SU-DHL-6 (cell line): ENCODE measurements around the gene LCOR.

ENCODE experiments used
- CTCF ChIP-seq: fragments of 200-600 bp; sonication (generic); IDR thresholded peaks from one replicate; pipeline ENCODE4 v1.5.1; 2017; ENCODE audit warnings: antibody characterized with exemption, mild to moderate bottlenecking, low read length, moderate library complexity; ENCODE audit not compliant: insufficient read depth, poor library complexity, severe bottlenecking
- EZH2phosphoT487 ChIP-seq: fragments of 200-600 bp; sonication (generic), shearing (Covaris generic); conservative IDR thresholded peaks from 2 replicates; pipeline ENCODE4 v1.6.1; 2018; ENCODE audit warnings: mild to moderate bottlenecking, antibody characterized with exemption, low read length, moderate library complexity, mixed read lengths

- TF ChIP-seq CTCF (no peak), EZH2phosphoT487 (no peak)
These were observed 171.2 kb downstream of the LCOR start for GRCh38 chr10:97003151-97003803.
